Aorta (tissue), 5 donors: ENCODE results near the gene MARVELD1. TPM values are rescaled to one million over a fixed set of nuclear protein-coding genes. Genes with fewer than 3 reads are reported as not detected.
A peak's percentile ranks its signal among the peaks of the same experiment; 100 is the strongest.

Experiments used
- ATAC-seq: fragments of 200-7000 bp; cut with Tn5 transposase; one replicate; pipeline ENCODE4 v1.9.1; 2022; ENCODE audit warnings: moderate library complexity; ENCODE audit not compliant: low FRiP score
- DNase-seq, 2 donors: peaks; one replicate each; pipeline ENCODE4 v3.0.0-alpha.2; 2020
- H3K27ac ChIP-seq, 2 donors: one replicate each; pipeline ENCODE4 v1.5.1; 2013; ENCODE audit warnings: low read length in 2 of 2, mild to moderate bottlenecking in 2 of 2, moderate library complexity in 2 of 2, control low read depth in 1 of 2, inconsistent platforms in 1 of 2, low read depth in 1 of 2
- H3K27me3 ChIP-seq, 2 donors: one replicate each; pipeline ENCODE4 v1.6.1; 2013; ENCODE audit warnings: control low read depth in 1 of 2, low read length in 1 of 2, mild to moderate bottlenecking in 1 of 2, moderate library complexity in 1 of 2; ENCODE audit not compliant: insufficient read depth in 2 of 2, control insufficient read depth in 1 of 2
- H3K36me3 ChIP-seq, 2 donors: one replicate each; pipeline ENCODE4 v1.6.1; 2013; ENCODE audit warnings: control low read depth in 1 of 2, low read length in 1 of 2, mild to moderate bottlenecking in 1 of 2; ENCODE audit not compliant: insufficient read depth in 2 of 2, control insufficient read depth in 1 of 2
- H3K4me1 ChIP-seq, 2 donors: one replicate each; pipeline ENCODE4 v1.6.1; 2013; ENCODE audit warnings: low read length in 2 of 2, control low read depth in 1 of 2, mild to moderate bottlenecking in 1 of 2, moderate library complexity in 1 of 2; ENCODE audit not compliant: insufficient read depth in 2 of 2, control insufficient read depth in 1 of 2
- H3K4me3 ChIP-seq, 2 donors: one replicate each; pipeline ENCODE4 v1.5.1; 2013; ENCODE audit warnings: low read length in 2 of 2, control low read depth in 1 of 2, mild to moderate bottlenecking in 1 of 2
- H3K9me3 ChIP-seq: one replicate; pipeline ENCODE4 v1.6.1; 2013; ENCODE audit warnings: mild to moderate bottlenecking, low read length; ENCODE audit not compliant: control insufficient read depth
- WGBS, 2 donors: extraction: QIAGEN DNeasy Blood & Tissue Kit; methylation state at CpG; one replicate each; pipeline ENCODE4 v1.1.7; 2013; 5-methylcytosine and 5-hydroxymethylcytosine counted together
- intact Hi-C, 2 donors: fragments of 100-400 bp; cut with DNase I; formaldehyde crosslinking; loops; one replicate each; pipeline versions ENCODE4 v1.14.2 to v1.15.0; 2022
- polyA plus RNA-seq, 2 donors: library from polyadenylated mRNA; stranded (reverse); fragments of 200-250 nt; gene quantifications; one replicate each; pipeline ENCODE4 v1.2.3, GENCODE V29; 2013
- total RNA-seq, 2 donors: library from RNA; stranded (reverse); fragmentation: NEBNext Ultra II Directional; extraction: Animal tissue kit (Norgen Biotek cat#: 25700); gene quantifications; one replicate each; pipeline ENCODE4 v1.2.1, GENCODE V29; 2021
- donor health status: healthy with polysubstance abuse.
- donor health status: Bipolar disorder and iron deficiency.
- donor health status: DM: no; HTN: no; CAD: no.
- donor health status: DM: no; HTN: no; CAD: no.
- donor health status: DM: yes; HTN: yes; CAD: no.

Gene MARVELD1
- total and polyA plus RNA-seq, 4 donors: 48.1 to 92.4 (median 86.6) TPM

DNA sequence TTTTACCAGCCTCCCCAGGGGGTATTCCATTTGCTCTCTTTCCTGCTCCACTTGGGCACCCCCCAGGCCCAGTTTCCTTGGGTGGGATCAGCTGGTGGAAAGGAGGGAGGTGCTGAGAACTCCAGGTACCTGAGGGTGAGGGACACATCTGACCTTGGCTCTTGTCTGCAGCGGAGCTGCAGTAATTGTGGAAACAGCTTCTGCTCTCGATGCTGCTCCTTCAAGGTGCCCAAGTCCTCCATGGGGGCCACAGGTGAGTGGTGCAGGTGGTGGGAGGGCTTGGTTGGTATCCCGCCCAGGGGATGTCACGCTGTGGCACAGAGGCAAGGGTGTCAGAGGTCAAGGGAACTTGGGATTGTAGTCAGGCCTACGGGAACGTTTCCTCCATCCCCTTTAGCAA lies 43.9 kb downstream of the MARVELD1 start:
- H3K36me3 ChIP-seq: peaks cover 6 to 7% of the 10 kb centered on the region in 2 donors
- no peaks in the 10 kb centered on the region for H3K9me3 ChIP-seq
- intact Hi-C loops: no loop called here
- no peaks in the 10 kb centered on the region for H3K27me3 ChIP-seq
- DNase-seq: peak in 1 of 2 donors; percentile 50
- WGBS, 2 donors: 90 to 91% methylated on average over 6 of the region's 6 CpGs
- no peak overlapping the region for H3K4me3 ChIP-seq
- H3K4me1 ChIP-seq: no peaks in the 10 kb centered on the region
- no peak overlapping the region for H3K27ac ChIP-seq
- ATAC-seq: no peak

DNA sequence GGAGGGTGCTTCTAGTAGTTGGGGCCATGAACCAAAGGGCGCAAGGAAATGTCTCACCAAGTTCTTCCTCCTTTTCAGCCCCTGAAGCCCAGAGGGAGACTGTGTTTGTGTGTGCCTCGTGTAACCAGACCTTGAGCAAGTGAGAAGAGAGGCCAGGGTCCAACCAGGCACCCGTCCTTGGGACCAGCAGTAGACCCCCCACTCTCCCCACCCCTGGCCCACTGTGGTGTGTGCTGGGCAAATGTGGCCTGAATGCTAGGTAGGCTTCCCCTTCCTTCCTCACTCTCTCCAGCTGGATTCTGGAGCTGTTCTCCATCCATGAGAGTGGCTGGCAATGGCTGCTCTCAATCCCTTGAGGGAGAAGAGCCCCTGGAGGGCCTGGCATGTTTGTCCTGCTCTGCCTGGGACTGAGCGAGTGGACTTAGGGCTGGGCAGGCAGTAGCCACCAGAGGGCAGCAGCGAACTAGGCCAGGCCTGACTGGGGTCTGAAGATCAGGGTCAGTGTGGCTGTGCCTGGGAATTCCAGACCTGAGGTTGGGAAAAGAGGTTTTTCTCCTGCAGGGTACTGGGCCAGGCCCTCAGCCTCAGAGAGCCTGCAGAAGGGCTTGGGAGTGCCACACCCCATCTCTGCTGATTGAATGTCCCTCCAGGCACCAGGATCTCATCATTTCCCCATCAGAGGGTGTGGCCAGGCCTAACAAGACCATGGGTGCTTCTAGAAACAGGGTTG lies 45.8 kb downstream of the MARVELD1 start:
- H3K27me3 ChIP-seq: no peaks in the 10 kb centered on the region
- 46 to 48% methylated on average over 5 of the region's 5 CpGs for WGBS, 2 donors
- DNase-seq (peak; percentile 71 to 84), ATAC-seq (peak; percentile 68)
- intact Hi-C loops: no loop called here
- H3K27ac ChIP-seq: no peak overlapping the region
- no peaks in the 10 kb centered on the region for H3K4me1 ChIP-seq
- H3K9me3 ChIP-seq: no peaks in the 10 kb centered on the region
- H3K4me3 ChIP-seq: no peak overlapping the region
- H3K36me3 ChIP-seq: peaks cover 3 to 5% of the 10 kb centered on the region in 2 donors

DNA sequence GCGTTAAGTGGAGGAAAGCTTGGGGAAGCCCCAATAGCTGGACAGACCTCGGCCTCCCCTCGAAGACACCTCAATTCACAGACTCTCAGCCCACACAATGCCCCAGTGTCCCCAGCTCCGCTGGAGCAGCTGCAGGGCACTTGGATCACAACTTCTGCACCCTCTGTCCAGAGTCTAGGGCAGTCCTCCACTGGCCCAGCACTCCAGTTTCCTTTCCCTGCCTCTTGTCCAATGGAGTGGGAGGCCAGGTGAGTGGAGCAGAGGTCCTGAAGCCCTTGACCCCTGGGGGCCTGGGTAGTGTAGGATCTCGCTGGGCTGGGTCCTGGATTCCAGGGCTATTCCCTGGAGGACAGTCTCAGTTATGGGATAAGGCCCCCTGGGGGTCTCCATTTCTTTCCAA lies 46.4 kb downstream of the MARVELD1 start:
- Histone ChIP-seq H3K27ac (no peak overlapping the region), H3K27me3 (no peaks in the 10 kb centered on the region), H3K4me1 (no peaks in the 10 kb centered on the region), H3K9me3 (no peaks in the 10 kb centered on the region), H3K4me3 (no peak overlapping the region), H3K36me3 (peaks cover 3 to 5% of the 10 kb centered on the region in 2 donors)
- WGBS, 2 donors: 74 to 78% methylated on average over 5 of the region's 5 CpGs
- intact Hi-C loops: no loop called here
- peak; percentile 22 to 27 for DNase-seq
- no peak for ATAC-seq

DNA sequence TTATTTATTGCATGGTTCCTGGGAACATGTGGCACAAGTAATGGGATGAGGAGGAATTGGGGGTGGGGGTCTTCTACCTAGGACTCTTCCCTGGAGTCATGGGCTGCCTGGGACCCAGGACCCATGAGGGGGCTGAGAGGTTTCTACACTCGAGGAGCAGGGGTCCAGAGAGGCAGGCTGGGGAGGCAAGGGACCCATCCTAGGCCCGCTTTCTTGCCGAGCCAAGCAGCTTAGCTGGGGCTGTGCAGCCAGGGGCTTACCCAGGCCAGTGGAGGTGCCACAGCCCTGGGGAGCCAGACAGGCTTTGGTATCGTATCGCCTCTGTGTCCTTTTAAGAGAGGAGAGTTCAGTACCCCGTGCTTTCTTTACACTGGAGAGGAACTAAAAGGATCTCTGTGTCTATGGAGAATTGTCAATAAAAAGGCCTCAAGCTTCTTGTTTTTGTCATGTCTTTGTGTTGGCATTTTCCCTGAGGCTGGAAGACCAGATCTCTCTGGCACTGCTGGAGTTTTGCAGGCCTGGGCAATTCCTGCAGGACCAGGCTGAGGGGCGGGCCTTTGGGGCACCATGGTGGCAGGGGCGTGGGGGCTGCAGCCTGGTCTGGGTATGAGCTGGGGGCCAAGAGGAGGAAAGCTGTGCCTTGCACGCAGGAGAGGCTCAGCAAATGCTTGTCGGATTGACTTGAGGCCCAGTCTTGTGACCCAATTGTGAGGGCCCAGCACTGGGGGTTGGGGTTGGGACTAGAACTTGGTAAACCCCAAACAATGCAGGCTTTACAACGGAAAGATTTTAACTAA lies 47.1 kb downstream of the MARVELD1 start:
- 91 to 92% methylated on average over 11 of the region's 11 CpGs for WGBS, 2 donors
- ATAC-seq: no peak

DNA sequence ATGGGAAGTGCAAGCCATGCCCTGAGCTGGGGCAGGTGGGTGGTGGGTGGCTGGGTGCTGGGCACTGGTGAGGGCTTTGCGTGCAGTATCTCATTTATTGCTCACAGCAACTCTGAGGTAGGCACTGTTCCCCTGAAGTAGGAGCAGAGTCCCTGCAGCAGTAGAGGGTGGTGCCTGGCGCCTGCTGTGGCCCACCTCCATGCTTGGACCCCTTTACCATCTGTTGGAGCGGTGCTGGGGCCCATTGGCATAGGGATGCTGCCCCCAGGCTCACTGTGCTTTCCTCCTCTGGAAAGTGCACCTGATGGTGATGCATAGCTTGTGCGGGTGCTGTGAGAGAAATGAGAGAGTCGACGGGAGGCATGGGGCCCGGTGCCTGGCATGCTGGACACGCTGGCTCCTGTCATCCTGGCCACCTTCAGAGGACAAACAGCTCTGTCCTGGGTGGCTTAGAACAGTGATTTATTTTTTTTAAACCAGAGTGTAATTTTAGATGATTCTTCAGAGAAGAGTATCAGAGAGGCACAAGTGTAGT lies 47.9 kb downstream of the MARVELD1 start:
- H3K27ac ChIP-seq: no peak overlapping the region
- intact Hi-C loops: no loop called here
- no peak overlapping the region for H3K4me3 ChIP-seq
- peak; percentile 35 to 61 for DNase-seq
- H3K36me3 ChIP-seq: peaks cover 0 to 5% of the 10 kb centered on the region in 2 donors
- no peaks in the 10 kb centered on the region for H3K27me3 ChIP-seq
- ATAC-seq: no peak
- no peaks in the 10 kb centered on the region for H3K4me1 ChIP-seq
- WGBS, 2 donors: 91% methylated on average over 8 of the region's 8 CpGs
- no peaks in the 10 kb centered on the region for H3K9me3 ChIP-seq

More for the DNA sequence above, 47.1 kb downstream of the MARVELD1 start:
- no peak overlapping the region for H3K27ac ChIP-seq
- H3K36me3 ChIP-seq: peaks cover 0 to 5% of the 10 kb centered on the region in 2 donors
- no peaks in the 10 kb centered on the region for H3K27me3 ChIP-seq
- peak; percentile 30 to 62 for DNase-seq
- no peaks in the 10 kb centered on the region for H3K9me3 ChIP-seq
- H3K4me3 ChIP-seq: no peak overlapping the region
- no peaks in the 10 kb centered on the region for H3K4me1 ChIP-seq
- intact Hi-C loops: no loop called here

DNA sequence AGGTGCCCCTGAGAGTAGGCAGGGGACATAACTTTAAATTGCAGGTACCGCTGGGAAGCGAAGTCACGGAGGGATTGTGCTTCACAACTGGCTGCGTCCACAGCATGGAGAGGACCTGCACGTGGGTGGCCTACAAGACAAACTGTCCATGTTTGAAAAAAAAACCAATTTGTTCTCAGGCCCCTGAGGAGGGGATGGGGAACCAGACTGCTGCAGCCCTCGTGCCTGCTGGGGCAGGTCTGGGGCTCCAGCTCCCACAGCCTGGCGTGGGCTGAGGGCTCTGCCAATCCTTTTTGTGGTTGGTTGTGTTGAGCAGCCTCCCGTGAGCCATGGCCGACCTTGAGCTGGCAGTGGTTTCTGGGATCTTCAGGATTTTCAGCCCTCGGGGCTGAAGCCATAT lies 48.5 kb downstream of the MARVELD1 start:
- H3K27ac ChIP-seq: no peak overlapping the region
- intact Hi-C loops: no loop called here
- 81 to 89% methylated on average over 10 of the region's 10 CpGs for WGBS, 2 donors

DNA sequence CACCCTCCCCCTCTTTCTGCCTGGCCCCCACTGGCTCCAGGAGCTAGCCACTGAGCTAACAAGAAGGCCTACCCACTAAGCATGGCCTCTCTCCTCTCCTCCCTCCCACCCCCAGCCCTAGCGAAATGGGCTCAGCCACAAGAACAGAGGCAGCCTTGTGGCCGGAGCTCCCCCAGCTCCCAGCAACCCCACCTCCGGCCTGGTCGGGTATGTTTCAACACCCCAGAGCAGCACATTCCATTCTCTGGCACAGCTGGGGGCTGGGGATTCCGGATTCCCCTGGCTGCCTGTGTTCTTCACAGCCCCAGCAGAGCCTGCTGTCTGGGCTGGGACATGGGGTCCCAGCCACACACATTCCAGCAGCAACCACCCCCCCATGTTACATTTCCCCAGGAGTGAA lies 49.3 kb downstream of the MARVELD1 start:
- 50 to 58% methylated on average over 4 to 5 of the region's 5 CpGs for WGBS, 2 donors
- DNase-seq (peak in 1 of 2 donors; percentile 51), ATAC-seq (no peak)
- no peaks in the 10 kb centered on the region for H3K27me3 ChIP-seq
- H3K36me3 ChIP-seq: no peaks in the 10 kb centered on the region
- H3K4me3 ChIP-seq: no peak overlapping the region
- H3K9me3 ChIP-seq: no peaks in the 10 kb centered on the region
- no peak overlapping the region for H3K27ac ChIP-seq
- intact Hi-C loops: no loop called here
- H3K4me1 ChIP-seq: no peaks in the 10 kb centered on the region

More for the DNA sequence above, 48.5 kb downstream of the MARVELD1 start:
- DNase-seq (peak in 1 of 2 donors; percentile 54), ATAC-seq (no peak)
- no peaks in the 10 kb centered on the region for H3K9me3 ChIP-seq
- peaks cover 0 to 3% of the 10 kb centered on the region in 2 donors for H3K36me3 ChIP-seq
- H3K27me3 ChIP-seq: no peaks in the 10 kb centered on the region
- no peaks in the 10 kb centered on the region for H3K4me1 ChIP-seq
- no peak overlapping the region for H3K4me3 ChIP-seq

DNA sequence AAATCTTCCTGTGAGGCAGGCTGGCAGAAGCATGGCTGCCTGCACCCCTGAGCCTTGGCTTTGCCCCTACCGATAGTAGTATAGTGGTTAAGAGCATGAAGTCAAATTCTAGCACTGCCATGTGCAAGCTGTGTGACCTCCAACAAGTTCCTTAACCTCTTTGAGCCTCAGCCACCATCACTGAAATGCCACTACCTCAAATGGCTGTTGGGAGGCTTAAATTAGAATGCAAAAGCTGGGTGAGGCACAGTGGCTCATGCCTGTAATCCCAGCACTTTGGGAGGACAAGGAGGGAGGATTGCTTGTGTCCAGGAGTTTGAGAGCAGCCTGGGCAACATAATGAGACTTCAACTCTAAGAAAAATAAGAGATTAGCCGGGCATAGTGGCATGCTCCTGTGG lies 49.9 kb downstream of the MARVELD1 start:
- Histone ChIP-seq H3K27me3 (no peaks in the 10 kb centered on the region), H3K27ac (no peak overlapping the region), H3K36me3 (no peaks in the 10 kb centered on the region), H3K4me1 (no peaks in the 10 kb centered on the region), H3K9me3 (no peaks in the 10 kb centered on the region), H3K4me3 (no peak overlapping the region)
- ATAC-seq (no peak), DNase-seq (no peak)
- intact Hi-C loops: no loop called here
- 77 to 81% methylated on average over 2 of the region's 2 CpGs for WGBS, 2 donors
